Measurements from ENCODE around the gene ZBTB7C.

GRCh38 chr18:47983946-47984345, 425.2 kb downstream of the ZBTB7C start:
- no peak for TF ChIP-seq POLR2A (IDR thresholded peaks at IDR 0.05)
- no peak for TF ChIP-seq CTCF (IDR thresholded peaks at IDR 0.05)
- no peak for TF ChIP-seq EP300 (IDR thresholded peaks at IDR 0.05)
